Germinal center (tissue), 1 donor: ENCODE data around the gene KBTBD2.
"Not testable (repeated sequence)": the region's sequence is repeated elsewhere in the genome, so short reads cannot be mapped to it uniquely, and the experiment has no call there.

Experiments
- DNase-seq: peaks from one replicate; pipeline ENCODE4 v3.0.0; 2012; ENCODE audit warnings: mixed read lengths, low spot score

Gene KBTBD2

GRCh38 chr7:32891043-32891799 lies at the start of gene KBTBD2:
KBTBD2 (minus strand) TSS chr7:32891760; CDS start chr7:32879604, 12,156 bp downstream.
- DNase-seq: peak; percentile 61

GRCh38 chr7:32941181-32941580 lies 49.6 kb upstream of the KBTBD2 start:
- DNase-seq: no peak

- DNase-seq: no peak
Observed at GRCh38 chr7:32937344-32938174, 46.0 kb upstream of the KBTBD2 start.

- no peak for DNase-seq
Observed at GRCh38 chr7:32936689-32937088, 45.1 kb upstream of the KBTBD2 start.

- no peak for DNase-seq
Observed at GRCh38 chr7:32935558-32935957, 44.0 kb upstream of the KBTBD2 start.

GRCh38 chr7:32930378-32930777 lies 38.8 kb upstream of the KBTBD2 start:
- DNase-seq: no peak

GRCh38 chr7:32929430-32930143 lies 38.0 kb upstream of the KBTBD2 start:
- no peak for DNase-seq

- DNase-seq: peak; percentile 17
Observed at GRCh38 chr7:32928785-32929298, 37.3 kb upstream of the KBTBD2 start.

GRCh38 chr7:32921896-32922295 lies 30.3 kb upstream of the KBTBD2 start:
- DNase-seq: no peak

GRCh38 chr7:32916994-32917393 lies 25.4 kb upstream of the KBTBD2 start:
- not testable (repeated sequence) for DNase-seq

- DNase-seq: no peak
Observed at GRCh38 chr7:32916006-32916405, 24.4 kb upstream of the KBTBD2 start.

GRCh38 chr7:32915041-32915536 lies 23.5 kb upstream of the KBTBD2 start:
- DNase-seq: no peak

- DNase-seq: no peak
Observed at GRCh38 chr7:32914184-32914583, 22.6 kb upstream of the KBTBD2 start.

GRCh38 chr7:32910195-32910594 lies 18.6 kb upstream of the KBTBD2 start:
- DNase-seq: no peak

GRCh38 chr7:32905175-32905662 lies 13.7 kb upstream of the KBTBD2 start:
- DNase-seq: peak; percentile 32

- DNase-seq: no peak
Observed at GRCh38 chr7:32901629-32902028, 10.1 kb upstream of the KBTBD2 start.

GRCh38 chr7:32900433-32900995 lies 9.0 kb upstream of the KBTBD2 start:
- DNase-seq: no peak

- DNase-seq: not testable (repeated sequence)
Observed at GRCh38 chr7:32897376-32897775, 5.8 kb upstream of the KBTBD2 start.

- no peak for DNase-seq
Observed at GRCh38 chr7:32896564-32897347, 5.2 kb upstream of the KBTBD2 start.

- no peak for DNase-seq
Observed at GRCh38 chr7:32894171-32894570, 2.6 kb upstream of the KBTBD2 start.

- DNase-seq: no peak
Observed at GRCh38 chr7:32893722-32894121, 2.2 kb upstream of the KBTBD2 start.
